Tibial nerve (tissue), 4 donors: ENCODE data around the gene SCAF11.

Experiments
- CTCF ChIP-seq, 5 experiments: fragments of 200-600 bp in 3 of 5; fragments of 450-650 bp in 2 of 5; sonication (generic) in 3 of 5; IDR thresholded peaks; one replicate each; pipeline ENCODE4 v1.5.1; 2016 to 2019; ENCODE audit warnings: antibody characterized with exemption in 5 of 5, mild to moderate bottlenecking in 3 of 5, moderate library complexity in 2 of 5
- EP300 ChIP-seq, 2 donors: sonication (generic); formaldehyde crosslinking; IDR thresholded peaks; one replicate each; pipeline ENCODE4 v1.6.1; 2017; ENCODE audit warnings: antibody characterized with exemption in 2 of 2, mild to moderate bottlenecking in 1 of 2

- TF ChIP-seq CTCF (IDR thresholded peaks at IDR 0.05) (no peak), EP300 (IDR thresholded peaks at IDR 0.05) (no peak)
Measured at GRCh38 chr12:45973526-45973925, 16.8 kb downstream of the SCAF11 start.
